GM12878 (cell line): ENCODE measurements around the gene EGF. TPM values are rescaled to one million over a fixed set of nuclear protein-coding genes. Genes with fewer than 3 reads are reported as not detected.

Source experiments
- ATAC-seq: fragments of 200-7000 bp; cut with Tn5 transposase; 3 replicates; pipeline ENCODE4 v1.9.1; 2020; ENCODE audit warnings: mild to moderate bottlenecking, moderate library complexity
- BruUV-seq: library from RNA; stranded (reverse); fragments of 400-500 nt; replicated peaks from 2 replicates; lab custom pipeline; 2021; lab: Mats Ljungman, UMichigan
- CTCF ChIA-PET: fragments of 300-600 bp; sonication (Branson Sonifier 250); formaldehyde crosslinking; extraction: SDS; loops from one replicate; lab custom pipeline; 2021; ENCODE audit warnings: inconsistent platforms; lab: Yijun Ruan, JAX
- POLR2A ChIA-PET: fragments of 350-600 bp; formaldehyde crosslinking; extraction: SDS; loops from one replicate; lab custom pipeline; 2021; ENCODE audit warnings: inconsistent platforms; lab: Charles Lee
- RAD21 ChIA-PET: fragments of 300-600 bp; sonication (Branson Sonifier 250); formaldehyde crosslinking; loops from one replicate; lab custom pipeline; 2023; ENCODE audit warnings: antibody characterized with exemption; ENCODE audit not compliant: unreplicated experiment; lab: Charles Lee
- SMC1A ChIA-PET: fragments of 300-600 bp; sonication (Branson Sonifier 250); formaldehyde crosslinking; loops from one replicate; lab custom pipeline; 2023; ENCODE audit not compliant: unreplicated experiment, uncharacterized antibody; lab: Charles Lee
- DNase-seq: peaks from one replicate; pipeline ENCODE4 v3.0.0-alpha.2; 2011; ENCODE audit warnings: low read depth, low spot score
- FAIRE-seq: peaks from 3 replicates; lab custom pipeline; 2011; peaks lifted over from hg19 to GRCh38; lab: Jason Lieb, UNC
- H2AFZ ChIP-seq: 2 replicates; pipeline ENCODE4 v1.6.0; 2011; ENCODE audit warnings: low read depth, low read length, control low read depth; ENCODE audit not compliant: control insufficient read depth
- H3K27ac ChIP-seq: 2 replicates; pipeline ENCODE4 v1.5.1; 2011; ENCODE audit warnings: control low read depth; ENCODE audit not compliant: control insufficient read depth, insufficient read depth
- H3K27me3 ChIP-seq, 2 experiments: replicated peaks in 1 of 2; 2 replicates each; pipeline versions ENCODE4 v1.6.0 to v1.6.1; 2011; ENCODE audit warnings: low read length in 1 of 2; ENCODE audit not compliant: control insufficient read depth in 2 of 2, insufficient read depth in 2 of 2
- H3K36me3 ChIP-seq, 2 experiments: 2 replicates each; pipeline ENCODE4 v1.5.1; 2011; ENCODE audit warnings: low read length in 1 of 2; ENCODE audit not compliant: control insufficient read depth in 2 of 2, insufficient read depth in 2 of 2
- H3K4me1 ChIP-seq: 2 replicates; pipeline ENCODE4 v1.6.1; 2011; ENCODE audit warnings: mild to moderate bottlenecking, low read length, moderate library complexity, mixed read lengths; ENCODE audit not compliant: control insufficient read depth, insufficient read depth
- H3K4me2 ChIP-seq: 2 replicates; pipeline ENCODE4 v1.6.0; 2011; ENCODE audit warnings: control low read depth; ENCODE audit not compliant: control insufficient read depth, insufficient read depth
- H3K4me3 ChIP-seq: fragments of 200-600 bp; sonication (generic); 2 replicates; pipeline ENCODE4 v1.5.1; 2016
- H3K79me2 ChIP-seq: 2 replicates; pipeline ENCODE4 v1.6.0; 2011; ENCODE audit warnings: low read length; ENCODE audit not compliant: control insufficient read depth, insufficient read depth
- H3K9ac ChIP-seq: 2 replicates; pipeline ENCODE4 v1.8.0; 2011; ENCODE audit warnings: low read length, control low read depth, mixed read lengths; ENCODE audit not compliant: control insufficient read depth, insufficient read depth
- H3K9me3 ChIP-seq: replicated peaks from 3 replicates; pipeline ENCODE4 v1.5.1; 2011; ENCODE audit warnings: mild to moderate bottlenecking, low read length; ENCODE audit not compliant: control insufficient read depth, insufficient read depth
- H4K20me1 ChIP-seq: 2 replicates; pipeline ENCODE4 v1.6.0; 2011; ENCODE audit not compliant: control insufficient read depth, insufficient read depth
- BCLAF1 ChIP-seq: fragments of 450-650 bp; IDR thresholded peaks from 2 replicates; pipeline ENCODE4 v1.6.1; 2017; ENCODE audit warnings: antibody characterized with exemption, mild to moderate bottlenecking, moderate library complexity
- CBFB ChIP-seq: IDR thresholded peaks from 2 replicates; pipeline ENCODE4 v1.6.1; 2016; ENCODE audit warnings: antibody characterized with exemption, low read depth
- CREB1 ChIP-seq: IDR thresholded peaks from 2 replicates; pipeline ENCODE4 v1.6.1; 2012; ENCODE audit warnings: low read depth, mild to moderate bottlenecking, inconsistent platforms
- DPF2 ChIP-seq: fragments of 450-650 bp; IDR thresholded peaks from 2 replicates; pipeline ENCODE4 v1.6.1; 2017; ENCODE audit warnings: mild to moderate bottlenecking
- FOXM1 ChIP-seq: IDR thresholded peaks from 2 replicates; pipeline ENCODE4 v1.6.1; 2012; ENCODE audit warnings: low read depth, mild to moderate bottlenecking, inconsistent platforms, low read length, moderate library complexity
- IKZF1 ChIP-seq: fragments of 450-650 bp; conservative IDR thresholded peaks from 2 replicates; pipeline ENCODE4 v1.6.1; 2017; ENCODE audit warnings: antibody characterized with exemption, mild to moderate bottlenecking
- IKZF2 ChIP-seq, 2 experiments: fragments of 450-650 bp; IDR thresholded peaks; 2 replicates each; pipeline ENCODE4 v1.6.1; 2017; ENCODE audit warnings: mild to moderate bottlenecking in 2 of 2, moderate library complexity in 2 of 2
- MAX ChIP-seq: IDR thresholded peaks from 2 replicates; pipeline ENCODE4 v1.6.1; 2012; ENCODE audit warnings: low read depth, low read length, improper control_type of control experiment
- MEF2B ChIP-seq: fragments of 450-650 bp; IDR thresholded peaks from 2 replicates; pipeline ENCODE4 v1.6.1; 2018; ENCODE audit warnings: mild to moderate bottlenecking, moderate library complexity; ENCODE audit not compliant: partially characterized antibody, poor library complexity, severe bottlenecking
- MLLT1 ChIP-seq: fragments of 450-650 bp; IDR thresholded peaks from 2 replicates; pipeline ENCODE4 v1.6.1; 2016; ENCODE audit warnings: mild to moderate bottlenecking
- MTA2 ChIP-seq: fragments of 450-650 bp; IDR thresholded peaks from 2 replicates; pipeline ENCODE4 v1.6.1; 2016; ENCODE audit warnings: low read depth, mild to moderate bottlenecking, moderate library complexity
- MXI1 ChIP-seq: fragments of 150-350 bp; IDR thresholded peaks from 2 replicates; pipeline ENCODE4 v1.6.1; 2011; ENCODE audit warnings: low read depth, mild to moderate bottlenecking, inconsistent platforms, low read length, improper control_type of control experiment
- NR2F1 ChIP-seq: fragments of 450-650 bp; conservative IDR thresholded peaks from 2 replicates; pipeline ENCODE4 v1.6.1; 2017; ENCODE audit warnings: mild to moderate bottlenecking
- RELA ChIP-seq: fragments of 450-650 bp; IDR thresholded peaks from 2 replicates; pipeline ENCODE4 v1.8.0; 2014; ENCODE audit warnings: borderline replicate concordance; ENCODE audit not compliant: partially characterized antibody
- RFX5 ChIP-seq: IDR thresholded peaks from 2 replicates; pipeline ENCODE4 v1.6.1; 2011; ENCODE audit warnings: low read depth, low read length, improper control_type of control experiment
- SMAD5 ChIP-seq: IDR thresholded peaks from 2 replicates; pipeline ENCODE4 v1.6.1; 2016; ENCODE audit warnings: antibody characterized with exemption, low read depth
- TCF3 ChIP-seq: IDR thresholded peaks from 2 replicates; pipeline ENCODE4 v1.6.1; 2012; ENCODE audit warnings: low read depth, mild to moderate bottlenecking, low read length, borderline replicate concordance; ENCODE audit not compliant: insufficient read depth
- ZSCAN29 ChIP-seq: fragments of 450-650 bp; IDR thresholded peaks from 2 replicates; pipeline ENCODE4 v1.6.1; 2017; ENCODE audit warnings: mild to moderate bottlenecking, moderate library complexity
- ZZZ3 ChIP-seq: IDR thresholded peaks from 2 replicates; pipeline ENCODE4 v1.6.1; 2011; ENCODE audit warnings: low read depth; ENCODE audit not compliant: control insufficient read depth, insufficient read length
- WGBS: methylation state at CpG from one replicate; pipeline ENCODE4 v1.1.6; 2016; ENCODE audit warnings: low lambda C conversion rate; ENCODE audit not compliant: insufficient replicate concordance, insufficient coverage; ENCODE audit errors: missing lambda C conversion rate; 5-methylcytosine and 5-hydroxymethylcytosine counted together
- in situ Hi-C: fragments of 300-500 bp; cut with MboI; formaldehyde crosslinking; loops from 9 replicates; pipeline ENCODE4 v1.14.3; 2018; ENCODE audit warnings: mixed read lengths
- intact Hi-C: fragments of 100-400 bp; cut with micrococcal nuclease; formaldehyde crosslinking; loops from one replicate; pipeline ENCODE4 v1.14.2; 2022; ENCODE audit not compliant: unreplicated experiment
- polyA plus RNA-seq, 11 experiments: library from polyadenylated mRNA; depleted of rRNA in 4 of 11; unstranded in 6 of 11; stranded (reverse) in 5 of 11; fragments of >200 nt; fragmentation: Nextera tagmentation in 4 of 11; fragmentation: Illumina TruSeq in 1 of 11; extraction: Ambion mirVana in 4 of 11; extraction: Trizol in 1 of 11; gene quantifications; 1 replicate in 1 of 11; 2 replicates in 10 of 11; pipeline versions ENCODE4 v1.2.1 to v1.2.3, GENCODE V29; 2011 to 2016; ENCODE audit warnings: inconsistent platforms in 2 of 11, missing spikeins in 2 of 11, low read depth in 1 of 11
- total RNA-seq, 4 experiments: library from RNA; depleted of rRNA in 3 of 4; stranded (reverse); fragments of >200 nt in 3 of 4; fragmentation: Illumina TruSeq in 1 of 4; extraction: Trizol in 1 of 4; gene quantifications; 2 replicates each; pipeline versions ENCODE4 v1.2.1 to v1.2.3, GENCODE V29; 2013 to 2021

EGF gene
- total and polyA plus RNA-seq, 10 of the 15 experiments (the other 5 are each of a cell fraction or from before 2014, with no cell fraction given) = 0.02 to 0.90 (median 0.19) TPM; not detected in 4

- peak overlapping the region; percentile 30; the same call in 1 of the 2 replicates for H3K4me3 ChIP-seq
- peaks cover 36% of the 10 kb centered on the region for H3K4me1 ChIP-seq
- WGBS = 3% methylated on average over 5 of the region's 5 CpGs
- no peaks in the 10 kb centered on the region for H3K27me3 ChIP-seq
- intact Hi-C loops (loop anchor here (5.0 kb wide), 2 partner anchors 173 to 207 kb away; partner anchors contain the start of genes ELOVL6 and GAR1), in situ Hi-C loops (no loop called here)
- BruUV-seq = no TSS peak
- H3K79me2 ChIP-seq = no peaks in the 10 kb centered on the region
- H3K36me3 ChIP-seq = no peaks in the 10 kb centered on the region
- CTCF ChIA-PET = no interaction called here
- FAIRE-seq = peak; percentile 89
- POLR2A ChIA-PET = no interaction called here
- no peaks in the 10 kb centered on the region for H4K20me1 ChIP-seq
- RAD21 ChIA-PET = interaction anchor here (1.2 kb wide), 1 partner anchor 558 kb away, joined by 4 read pairs; the partner anchor contains the start of gene SEC24B
- H2AFZ ChIP-seq = peak overlapping the region; percentile 55; the same call in 1 of the 2 replicates
- ATAC-seq = peak; percentile 88
- H3K9ac ChIP-seq = no peak overlapping the region
- DNase-seq = peak; percentile 87
- peak overlapping the region; percentile 73 for H3K27ac ChIP-seq
- SMC1A ChIA-PET = no interaction called here
- H3K9me3 ChIP-seq = peaks cover 3% of the 10 kb centered on the region; the same call in 2 of the 3 replicates
- peak overlapping the region; percentile 31 for H3K4me2 ChIP-seq
- TF ChIP-seq CBFB (peak; percentile 69), MLLT1 (peak; percentile 77), IKZF2 (IDR thresholded peaks at IDR 0.05) (peak; percentile 98), MTA2 (peak; percentile 90), IKZF1 (peak; percentile 97), ZSCAN29 (0 out of 2 replicates have a peak, but pooled peaks have one; percentile 23), BCLAF1 (no peak), MEF2B (peak; percentile 55), FOXM1 (peak; percentile 86), RFX5 (no peak), RELA (peak; percentile 65), NR2F1 (peak; percentile 94), SMAD5 (no peak), ZZZ3 (no peak), DPF2 (peak; percentile 100), CREB1 (peak; percentile 10; the same call in 1 of the 2 replicates), TCF3 (peak; percentile 88), MAX (peak; percentile 44; the same call in 1 of the 2 replicates), MXI1 (0 out of 2 replicates have a peak, but pooled peaks have one; percentile 33)
Observed at GRCh38 chr4:109990261-109991257, 77.9 kb downstream of the EGF start.
